Measurements from ENCODE around the gene TEX44. TPM values are rescaled to one million over a fixed set of nuclear protein-coding genes. Genes with fewer than 3 reads are reported as not detected.

The TEX44 gene
- total RNA-seq, 1 experiment from 2014 or later, result not detected

DNA sequence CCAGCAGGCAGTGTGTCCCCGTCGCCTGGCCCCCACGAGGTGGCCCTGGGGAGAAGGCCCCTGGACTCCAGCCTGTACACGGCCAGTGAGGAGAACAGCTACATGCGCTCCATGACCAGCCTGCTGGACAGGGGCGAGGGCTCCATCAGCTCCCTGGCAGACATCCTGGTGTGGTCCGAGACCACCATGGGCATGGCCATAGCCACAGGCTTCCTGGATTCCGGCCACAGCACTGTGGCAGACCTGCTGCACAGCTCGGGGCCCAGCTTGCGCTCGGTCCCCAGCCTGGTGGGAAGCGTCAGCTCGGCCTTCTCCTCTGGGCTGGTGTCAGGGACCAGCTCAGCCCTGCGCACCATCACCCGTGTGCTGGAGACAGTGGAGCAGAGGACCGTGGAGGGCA, 1.0 kb downstream of the TEX44 start:
- ChIA-PET CTCF (interaction anchor here (0.7 kb wide), 2 partner anchors 30 to 121 kb away, joined by 3 read pairs; no protein-coding TSS in a partner anchor), POLR2A (no interaction called here)
- ATAC-seq, result no peak
- intact Hi-C loops (cut with micrococcal nuclease; ENCODE audit: unreplicated experiment), result no loop called here
- no peak for DNase-seq (ENCODE audit: low read depth, low spot score)
- Histone ChIP-seq H3K4me1 (ENCODE audit: control insufficient read depth, insufficient read depth, low read length) (no peaks in the 10 kb centered on the region), H3K36me3 (ENCODE audit: control insufficient read depth, insufficient read depth, low read length) (no peaks in the 10 kb centered on the region), H3K4me3 (ENCODE audit: low read depth in 2 of 2, low read length in 2 of 2) (no peak overlapping the region), H3K9me3 (ENCODE audit: control insufficient read depth, insufficient read depth, low read depth, low read length) (no peaks in the 10 kb centered on the region), H3K27ac (ENCODE audit: low read length) (no peak overlapping the region), H3K27me3 (ENCODE audit: control insufficient read depth, insufficient read depth, low read length) (no peaks in the 10 kb centered on the region)
- in situ Hi-C loops (cut with HindIII; ENCODE audit: low pct_unique_long_range_greater_than_20kb, low sequenced_read_pairs), result no loop called here
- BruUV-seq (replicated peaks), result no TSS peak
- no peak for TF ChIP-seq SIN3A (IDR thresholded peaks at IDR 0.05; ENCODE audit: borderline replicate concordance, insufficient read depth, low read depth, low read length)
- TF ChIP-seq, protein P1, sequence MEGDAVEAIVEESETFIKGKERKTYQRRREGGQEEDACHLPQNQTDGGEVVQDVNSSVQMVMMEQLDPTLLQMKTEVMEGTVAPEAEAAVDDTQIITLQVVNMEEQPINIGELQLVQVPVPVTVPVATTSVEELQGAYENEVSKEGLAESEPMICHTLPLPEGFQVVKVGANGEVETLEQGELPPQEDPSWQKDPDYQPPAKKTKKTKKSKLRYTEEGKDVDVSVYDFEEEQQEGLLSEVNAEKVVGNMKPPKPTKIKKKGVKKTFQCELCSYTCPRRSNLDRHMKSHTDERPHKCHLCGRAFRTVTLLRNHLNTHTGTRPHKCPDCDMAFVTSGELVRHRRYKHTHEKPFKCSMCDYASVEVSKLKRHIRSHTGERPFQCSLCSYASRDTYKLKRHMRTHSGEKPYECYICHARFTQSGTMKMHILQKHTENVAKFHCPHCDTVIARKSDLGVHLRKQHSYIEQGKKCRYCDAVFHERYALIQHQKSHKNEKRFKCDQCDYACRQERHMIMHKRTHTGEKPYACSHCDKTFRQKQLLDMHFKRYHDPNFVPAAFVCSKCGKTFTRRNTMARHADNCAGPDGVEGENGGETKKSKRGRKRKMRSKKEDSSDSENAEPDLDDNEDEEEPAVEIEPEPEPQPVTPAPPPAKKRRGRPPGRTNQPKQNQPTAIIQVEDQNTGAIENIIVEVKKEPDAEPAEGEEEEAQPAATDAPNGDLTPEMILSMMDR (IDR thresholded peaks at IDR 0.05), result no peak
- TF ChIP-seq, protein P2, sequence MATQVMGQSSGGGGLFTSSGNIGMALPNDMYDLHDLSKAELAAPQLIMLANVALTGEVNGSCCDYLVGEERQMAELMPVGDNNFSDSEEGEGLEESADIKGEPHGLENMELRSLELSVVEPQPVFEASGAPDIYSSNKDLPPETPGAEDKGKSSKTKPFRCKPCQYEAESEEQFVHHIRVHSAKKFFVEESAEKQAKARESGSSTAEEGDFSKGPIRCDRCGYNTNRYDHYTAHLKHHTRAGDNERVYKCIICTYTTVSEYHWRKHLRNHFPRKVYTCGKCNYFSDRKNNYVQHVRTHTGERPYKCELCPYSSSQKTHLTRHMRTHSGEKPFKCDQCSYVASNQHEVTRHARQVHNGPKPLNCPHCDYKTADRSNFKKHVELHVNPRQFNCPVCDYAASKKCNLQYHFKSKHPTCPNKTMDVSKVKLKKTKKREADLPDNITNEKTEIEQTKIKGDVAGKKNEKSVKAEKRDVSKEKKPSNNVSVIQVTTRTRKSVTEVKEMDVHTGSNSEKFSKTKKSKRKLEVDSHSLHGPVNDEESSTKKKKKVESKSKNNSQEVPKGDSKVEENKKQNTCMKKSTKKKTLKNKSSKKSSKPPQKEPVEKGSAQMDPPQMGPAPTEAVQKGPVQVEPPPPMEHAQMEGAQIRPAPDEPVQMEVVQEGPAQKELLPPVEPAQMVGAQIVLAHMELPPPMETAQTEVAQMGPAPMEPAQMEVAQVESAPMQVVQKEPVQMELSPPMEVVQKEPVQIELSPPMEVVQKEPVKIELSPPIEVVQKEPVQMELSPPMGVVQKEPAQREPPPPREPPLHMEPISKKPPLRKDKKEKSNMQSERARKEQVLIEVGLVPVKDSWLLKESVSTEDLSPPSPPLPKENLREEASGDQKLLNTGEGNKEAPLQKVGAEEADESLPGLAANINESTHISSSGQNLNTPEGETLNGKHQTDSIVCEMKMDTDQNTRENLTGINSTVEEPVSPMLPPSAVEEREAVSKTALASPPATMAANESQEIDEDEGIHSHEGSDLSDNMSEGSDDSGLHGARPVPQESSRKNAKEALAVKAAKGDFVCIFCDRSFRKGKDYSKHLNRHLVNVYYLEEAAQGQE (IDR thresholded peaks at IDR 0.05; ENCODE audit: insufficient read depth in 1 of 2, low read depth in 2 of 2, low read length in 1 of 2), result no peak

DNA sequence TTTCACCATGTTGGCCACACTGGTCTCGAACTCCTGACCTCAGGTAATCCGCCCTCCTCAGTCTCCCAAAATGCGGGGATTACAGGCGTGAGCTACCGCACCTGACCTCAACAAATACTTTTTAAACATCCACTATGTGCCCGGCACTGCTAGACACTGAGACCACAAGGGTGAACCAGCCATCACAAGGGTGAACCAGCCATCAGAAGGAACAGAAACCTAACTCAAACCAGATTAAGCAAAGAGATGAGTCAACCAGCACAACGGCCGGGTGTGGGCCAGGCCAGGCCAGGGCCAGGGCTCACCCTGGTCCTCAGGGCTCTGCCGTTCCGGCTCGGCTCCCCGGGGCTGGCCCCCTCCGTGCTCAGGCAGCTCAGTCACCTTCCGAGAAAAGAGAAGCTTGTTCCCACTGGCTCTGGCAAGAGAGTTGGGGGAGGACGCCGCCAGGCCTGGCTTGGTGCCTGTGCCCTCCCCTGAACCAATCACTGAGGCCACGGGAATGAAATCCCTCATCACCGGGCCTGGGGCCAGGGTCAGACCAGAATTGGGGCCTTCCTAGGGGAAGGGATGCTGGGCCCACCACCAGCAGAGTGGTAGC, 4.4 kb downstream of the TEX44 start:
- POLR2A ChIA-PET, result no interaction called here
- Histone ChIP-seq H3K27me3 (ENCODE audit: control insufficient read depth, insufficient read depth, low read length) (no peaks in the 10 kb centered on the region), H3K36me3 (ENCODE audit: control insufficient read depth, insufficient read depth, low read length) (no peaks in the 10 kb centered on the region), H3K4me3 (ENCODE audit: low read depth in 2 of 2, low read length in 2 of 2) (no peak overlapping the region), H3K9me3 (ENCODE audit: control insufficient read depth, insufficient read depth, low read depth, low read length) (no peaks in the 10 kb centered on the region), H3K4me1 (ENCODE audit: control insufficient read depth, insufficient read depth, low read length) (no peaks in the 10 kb centered on the region), H3K27ac (ENCODE audit: low read length) (no peak overlapping the region)
- BruUV-seq (replicated peaks), result no TSS peak
- no peak for ATAC-seq
- in situ Hi-C loops (cut with HindIII; ENCODE audit: low pct_unique_long_range_greater_than_20kb, low sequenced_read_pairs) (no loop called here), intact Hi-C loops (cut with micrococcal nuclease; ENCODE audit: unreplicated experiment) (no loop called here)
- no peak for DNase-seq (ENCODE audit: low read depth, low spot score)
- CTCF ChIA-PET, result no interaction called here
- TF ChIP-seq, protein P2 (IDR thresholded peaks at IDR 0.05; ENCODE audit: insufficient read depth in 1 of 2, low read depth in 2 of 2, low read length in 1 of 2), result no peak
- TF ChIP-seq POLR2AphosphoS5 (IDR thresholded peaks at IDR 0.05; ENCODE audit: low read depth, low read length), result no peak
- TF ChIP-seq, protein P1 (IDR thresholded peaks at IDR 0.05), result no peak
- no peak for TF ChIP-seq TCF7L2 (IDR thresholded peaks at IDR 0.05; ENCODE audit: low read depth, low read length)
- no peak for TF ChIP-seq SIN3A (IDR thresholded peaks at IDR 0.05; ENCODE audit: borderline replicate concordance, insufficient read depth, low read depth, low read length)
